GM21825 (cell line): ENCODE data around the gene ST8SIA5.

Experiments
- ATAC-seq: cut with Tn5 transposase; IDR thresholded peaks from one replicate; pipeline ENCODE4 v1.9.1; 2021; ENCODE audit warnings: mild to moderate bottlenecking, moderate library complexity; ENCODE audit not compliant: unreplicated experiment

The ST8SIA5 gene

DNA sequence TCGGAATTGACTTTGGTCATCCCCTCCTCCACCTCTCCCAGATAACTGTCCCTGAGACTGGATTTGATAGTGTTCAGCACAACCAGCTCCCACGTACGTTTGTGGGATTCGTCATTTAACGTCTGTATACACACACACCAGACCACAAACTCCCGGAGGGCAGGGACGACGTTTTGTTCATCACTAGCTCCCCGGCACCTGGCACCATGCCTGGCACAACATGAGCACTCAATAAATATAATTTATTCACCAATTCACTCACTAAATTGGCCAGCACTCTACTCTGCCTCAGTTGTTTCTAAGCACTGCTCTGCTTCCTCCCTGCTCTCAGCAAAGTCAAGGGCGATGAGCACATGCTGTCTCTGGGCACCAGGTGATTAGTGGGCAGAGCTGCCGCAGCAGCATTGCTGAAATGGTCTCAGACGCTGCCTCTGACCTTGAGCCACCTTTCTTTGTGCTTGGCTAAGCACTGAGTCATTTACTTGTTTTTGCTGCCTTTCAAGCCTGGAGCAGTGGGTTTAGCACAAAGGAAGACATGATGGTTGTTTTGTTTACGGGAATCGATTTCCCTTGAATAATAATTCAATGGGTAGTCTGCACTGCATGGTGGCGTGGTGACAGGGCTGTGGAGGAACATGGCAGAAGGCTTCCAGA is 80.5 kb downstream of the ST8SIA5 start:
- ATAC-seq = no peak

DNA sequence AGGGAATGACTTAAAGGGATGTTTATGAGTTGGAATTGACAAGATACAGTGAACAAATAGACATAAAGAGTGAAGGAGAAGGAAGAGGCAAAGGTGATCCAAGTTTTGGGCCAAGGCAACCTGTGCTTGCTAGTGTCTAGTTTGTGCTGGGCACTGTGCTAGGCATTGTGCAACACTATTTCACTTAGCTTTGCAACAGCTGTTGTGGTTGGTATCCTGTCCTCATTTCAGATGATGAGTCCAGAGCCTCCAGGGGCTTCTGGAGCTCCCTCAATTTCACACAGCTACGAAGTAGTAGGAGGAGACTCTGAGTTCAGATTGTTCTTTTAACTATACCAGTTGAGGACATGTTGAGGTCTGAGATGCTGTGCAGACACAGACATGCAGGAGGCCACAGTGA is 81.7 kb downstream of the ST8SIA5 start:
- no peak for ATAC-seq

DNA sequence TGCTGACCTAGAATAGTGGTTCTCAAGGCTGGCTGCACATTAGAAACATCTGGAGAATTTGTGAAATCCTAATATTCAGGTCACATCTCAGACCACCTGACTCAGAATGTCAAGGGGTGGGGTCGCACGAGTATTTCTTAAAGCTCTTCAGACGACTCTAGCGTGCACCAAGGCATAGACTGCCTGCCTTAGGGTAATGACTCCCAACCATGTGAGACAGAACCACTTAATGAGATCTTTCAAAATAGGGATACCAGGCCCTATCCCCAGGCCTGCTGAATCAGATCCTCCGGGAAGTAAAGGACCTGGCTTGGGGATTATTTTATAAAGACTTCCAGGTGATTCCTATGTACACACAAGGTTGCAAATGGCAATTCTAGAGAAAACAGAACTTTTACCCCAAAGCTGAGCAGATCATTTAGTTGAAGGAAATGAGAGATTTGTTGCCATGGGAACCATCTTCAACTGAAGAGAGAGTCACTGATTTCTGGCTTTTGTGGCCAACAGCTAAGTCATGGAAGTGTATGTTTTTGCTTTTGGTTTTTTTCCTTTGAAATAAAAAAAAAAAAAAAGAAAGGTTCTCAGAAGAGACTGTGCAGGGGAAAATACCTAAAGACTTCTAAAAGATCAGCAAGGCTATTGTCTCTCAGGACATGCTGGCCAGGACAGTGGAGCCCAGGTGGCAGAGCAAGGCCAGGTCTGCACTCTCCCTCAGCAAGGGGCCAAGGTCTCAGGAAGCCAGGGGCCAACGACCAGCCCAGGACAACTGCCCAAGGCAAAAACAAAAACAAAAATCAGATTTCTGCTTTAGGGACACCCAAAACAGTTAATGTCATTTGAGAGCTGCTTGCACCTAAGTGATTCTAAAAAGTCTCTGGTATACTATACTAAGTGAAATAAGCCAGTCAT is 84.5 kb downstream of the ST8SIA5 start:
- no peak for ATAC-seq

DNA sequence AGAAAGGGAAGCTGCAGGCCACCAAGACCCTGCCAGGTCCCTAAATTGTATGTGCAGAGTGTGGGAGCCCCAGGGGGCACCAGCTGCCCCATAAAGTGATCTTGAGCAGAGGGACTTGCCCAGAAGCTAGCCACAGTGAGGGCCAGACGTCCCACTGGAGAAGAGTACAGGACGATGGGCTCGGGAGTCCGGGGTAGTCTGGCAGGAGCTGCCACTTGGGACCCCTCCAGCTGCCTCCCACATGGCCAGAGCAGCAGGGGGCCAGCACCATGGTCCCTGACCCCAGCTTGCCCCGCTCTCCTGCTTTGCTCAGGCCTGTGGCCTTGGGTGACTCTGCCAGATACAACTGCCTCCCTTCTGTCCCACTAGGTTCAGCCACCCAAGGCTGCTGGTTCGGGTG is 88.2 kb downstream of the ST8SIA5 start:
- ATAC-seq = no peak

DNA sequence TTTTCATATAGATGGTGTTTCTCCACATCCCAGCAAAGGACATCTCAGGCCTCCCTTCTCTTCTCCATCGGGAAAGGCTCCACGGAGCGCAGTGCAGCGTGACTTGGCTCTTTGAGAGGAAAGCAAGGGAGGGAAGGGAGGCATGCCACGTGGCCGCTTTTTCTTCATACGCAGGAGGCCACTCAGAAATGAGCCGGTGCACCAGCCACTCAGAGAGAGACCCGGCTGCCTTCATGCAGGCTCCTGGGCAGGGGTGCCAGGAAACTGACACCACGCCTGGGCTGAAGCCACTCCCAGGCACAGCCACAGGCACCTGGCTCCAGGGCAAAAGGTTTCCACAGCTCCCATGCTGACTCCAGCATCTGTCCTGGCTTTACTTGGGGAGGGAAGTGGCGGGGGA is 88.7 kb downstream of the ST8SIA5 start:
- ATAC-seq = no peak

DNA sequence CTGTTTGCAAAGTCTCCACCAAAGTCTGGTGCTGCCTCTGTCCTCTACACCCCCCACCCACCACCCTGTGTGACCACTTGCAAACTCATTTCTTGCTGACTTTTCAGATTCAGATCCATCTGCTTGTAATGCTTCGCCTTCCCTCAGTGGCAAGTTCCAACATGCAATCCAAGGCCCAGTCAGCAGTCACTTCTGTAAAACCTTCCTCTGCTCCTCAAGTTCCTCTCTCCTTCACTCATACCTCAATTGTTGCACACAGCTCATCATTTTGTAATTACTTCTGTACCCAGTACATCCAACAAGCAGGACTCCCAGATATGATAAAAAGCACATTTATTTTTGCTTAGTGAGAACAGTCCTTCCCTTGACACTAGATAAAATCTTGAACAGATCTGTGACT is 93.3 kb downstream of the ST8SIA5 start:
- no peak for ATAC-seq

DNA sequence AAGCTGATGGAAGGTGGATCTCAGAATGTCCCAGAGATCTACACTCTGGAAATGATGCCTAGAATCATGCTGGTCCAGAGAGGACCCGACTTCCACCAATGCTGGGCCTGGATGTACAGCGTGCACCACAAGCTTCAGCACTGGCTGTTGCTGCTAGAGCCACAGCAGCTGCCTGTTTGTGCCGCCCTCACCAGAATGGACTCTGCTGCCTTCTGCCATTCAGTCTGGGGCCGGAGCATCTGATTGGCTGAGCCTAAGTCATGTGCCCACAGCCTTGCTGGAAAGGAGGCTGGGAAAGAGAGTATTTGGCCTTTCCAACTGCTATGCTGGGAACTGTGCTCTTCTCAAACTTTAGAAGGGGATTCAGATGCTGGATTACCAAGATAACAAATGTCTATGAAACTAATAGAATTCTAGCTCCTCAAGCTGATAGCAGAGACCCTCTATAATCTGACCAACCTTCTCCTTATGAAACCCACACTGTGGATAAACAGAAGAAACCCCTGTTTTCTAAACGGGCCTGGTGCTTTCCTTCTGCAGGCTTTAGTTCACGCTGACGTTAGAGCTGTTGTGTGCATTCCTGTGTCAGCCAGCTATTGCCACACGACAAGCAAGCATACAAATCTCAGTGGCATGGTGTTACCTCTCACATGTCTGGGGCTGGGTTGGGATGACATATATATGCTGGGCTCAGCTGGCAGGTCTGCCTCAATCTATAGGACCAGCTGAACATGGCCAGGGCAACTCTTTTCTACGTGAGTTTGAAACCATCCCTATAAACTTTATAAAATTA is 95.7 kb downstream of the ST8SIA5 start:
- ATAC-seq = no peak

DNA sequence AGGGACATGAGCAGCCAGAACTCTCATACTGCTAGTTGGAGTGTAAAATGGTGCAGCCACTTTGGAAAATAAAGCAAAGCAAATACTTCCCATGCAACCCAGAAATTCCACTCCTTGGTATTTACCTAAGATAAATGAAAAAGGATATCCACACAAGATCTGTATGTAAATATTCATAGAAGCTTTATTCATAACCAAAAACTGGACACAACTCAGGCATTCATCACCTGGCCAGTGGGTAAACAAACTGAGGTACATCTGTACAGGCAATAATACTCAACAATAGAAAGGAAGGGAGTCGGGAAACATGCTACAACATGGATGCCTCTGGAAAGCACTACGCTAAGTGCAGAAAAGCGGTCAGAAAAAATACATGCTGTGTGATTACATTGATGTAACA is 97.4 kb downstream of the ST8SIA5 start:
- ATAC-seq = no peak

DNA sequence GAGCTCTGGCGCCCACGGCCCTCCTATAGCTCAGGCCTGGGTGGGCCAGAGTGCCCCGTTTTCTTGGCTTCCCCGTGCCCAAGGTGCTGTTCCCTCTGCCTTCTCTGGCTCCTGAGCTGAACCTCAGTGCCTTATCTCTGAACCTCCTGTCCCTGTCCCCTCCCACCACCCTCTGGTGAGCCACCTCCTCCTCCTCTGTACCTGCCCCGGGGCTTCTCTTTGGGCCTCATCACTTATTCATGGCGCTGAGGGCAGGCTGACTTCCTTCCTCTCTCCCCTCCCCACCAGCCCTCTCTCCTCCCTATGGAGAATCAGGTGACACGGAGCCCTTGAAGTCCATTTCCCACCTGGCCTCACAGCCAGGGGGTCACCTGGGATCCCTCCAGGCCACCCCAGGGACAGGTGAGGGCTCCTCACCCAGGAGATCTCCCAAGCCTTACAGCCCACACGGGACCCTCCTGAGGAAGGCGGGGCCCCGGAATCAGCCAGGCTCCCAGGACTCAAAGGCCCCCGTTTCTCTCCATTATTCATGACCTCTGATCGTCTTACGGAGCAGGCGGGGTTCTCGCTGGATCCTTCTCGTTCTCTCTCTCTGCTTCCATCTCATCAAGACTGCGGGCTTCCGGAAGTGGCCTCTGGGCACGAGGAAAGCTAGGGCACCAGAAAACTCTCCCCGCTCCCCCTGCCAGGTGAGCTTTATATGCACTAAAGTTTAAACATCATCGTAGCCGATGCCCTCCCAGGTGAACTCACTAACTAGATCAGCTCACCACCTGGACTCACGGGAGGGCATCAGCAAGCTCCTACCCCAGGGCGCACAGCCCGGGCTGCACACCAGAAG is 99.5 kb downstream of the ST8SIA5 start, which contains the start of gene LOXHD1:
Gene LOXHD1 (minus strand): TSS at position 106 of the 841 bp plus-strand sequence. CDS start 187 bp downstream, outside the sequence.
- no peak for ATAC-seq

DNA sequence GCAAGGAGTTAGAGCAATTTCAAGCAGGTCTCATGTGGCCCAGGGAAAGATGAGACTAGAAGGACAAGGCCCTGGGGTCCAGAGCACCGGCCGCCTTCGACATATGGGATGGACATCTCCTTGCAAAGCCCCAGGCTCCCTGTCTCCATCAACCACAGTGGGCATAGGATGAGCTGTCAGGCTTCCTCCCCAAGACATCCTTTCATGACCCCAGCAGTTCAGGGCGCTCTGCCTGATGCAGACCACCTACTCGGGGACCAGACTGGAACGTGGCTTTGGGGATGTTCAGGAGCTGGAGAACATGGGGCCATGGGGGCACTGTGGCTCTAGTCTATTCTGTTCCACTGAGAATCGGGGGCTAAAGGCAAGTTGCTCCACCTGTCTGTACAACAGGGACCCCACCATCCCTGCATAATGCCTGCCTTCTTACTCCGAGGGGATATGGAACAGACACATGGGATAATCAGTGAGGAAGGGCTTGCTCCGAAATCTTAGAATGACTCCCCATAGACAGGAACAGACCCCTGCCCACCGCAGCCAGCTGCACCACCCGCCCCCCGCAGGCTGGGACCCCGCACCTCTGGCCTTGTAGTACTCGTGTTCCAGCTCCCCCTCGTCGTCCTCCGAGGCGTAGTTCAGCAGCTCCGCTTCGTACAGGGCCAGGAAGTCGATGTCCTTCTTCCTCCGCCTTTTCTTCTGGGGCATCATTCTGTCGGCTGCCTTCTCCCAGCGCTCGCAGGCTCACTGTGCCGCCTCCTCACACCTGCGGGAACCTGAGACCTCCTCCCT is 100.3 kb downstream of the ST8SIA5 start:
- no peak for ATAC-seq

DNA sequence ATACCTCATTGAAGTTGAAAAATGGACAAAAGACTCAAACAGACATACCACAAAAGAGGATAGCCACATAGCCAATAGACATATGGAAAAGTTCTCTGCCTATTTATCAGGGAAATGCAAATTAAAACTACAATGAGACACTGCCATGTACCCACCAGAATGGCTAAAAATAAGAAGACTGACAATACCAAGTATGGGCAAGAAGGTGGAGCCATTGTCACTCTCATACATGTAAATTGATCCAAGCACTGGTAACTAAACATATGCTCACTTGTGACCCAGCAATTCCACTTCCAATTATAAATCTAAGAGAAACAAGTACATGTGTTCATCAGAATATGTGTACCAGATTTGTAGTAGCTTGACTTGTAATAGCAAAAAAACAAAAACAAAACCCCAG is 104.5 kb downstream of the ST8SIA5 start:
- ATAC-seq = no peak

DNA sequence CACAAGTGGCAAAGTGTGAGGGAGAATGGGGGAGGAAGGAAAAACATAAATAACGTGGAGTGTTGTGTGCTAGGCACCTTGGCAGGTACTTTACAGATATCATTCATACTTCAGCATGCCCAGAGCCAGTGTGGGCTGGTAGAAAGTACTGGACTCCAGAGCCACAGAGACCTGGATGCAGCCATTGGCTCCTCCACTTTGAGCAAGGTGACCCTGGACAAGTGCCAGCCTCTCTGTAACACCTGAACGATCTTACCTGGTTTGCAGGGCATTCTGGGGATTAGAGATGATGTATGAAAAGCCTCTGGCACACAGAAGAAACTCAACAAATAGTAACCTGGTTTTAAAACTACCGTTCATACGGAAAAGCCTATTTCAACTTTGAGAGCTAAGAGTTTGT is 106.2 kb downstream of the ST8SIA5 start:
- no peak for ATAC-seq

DNA sequence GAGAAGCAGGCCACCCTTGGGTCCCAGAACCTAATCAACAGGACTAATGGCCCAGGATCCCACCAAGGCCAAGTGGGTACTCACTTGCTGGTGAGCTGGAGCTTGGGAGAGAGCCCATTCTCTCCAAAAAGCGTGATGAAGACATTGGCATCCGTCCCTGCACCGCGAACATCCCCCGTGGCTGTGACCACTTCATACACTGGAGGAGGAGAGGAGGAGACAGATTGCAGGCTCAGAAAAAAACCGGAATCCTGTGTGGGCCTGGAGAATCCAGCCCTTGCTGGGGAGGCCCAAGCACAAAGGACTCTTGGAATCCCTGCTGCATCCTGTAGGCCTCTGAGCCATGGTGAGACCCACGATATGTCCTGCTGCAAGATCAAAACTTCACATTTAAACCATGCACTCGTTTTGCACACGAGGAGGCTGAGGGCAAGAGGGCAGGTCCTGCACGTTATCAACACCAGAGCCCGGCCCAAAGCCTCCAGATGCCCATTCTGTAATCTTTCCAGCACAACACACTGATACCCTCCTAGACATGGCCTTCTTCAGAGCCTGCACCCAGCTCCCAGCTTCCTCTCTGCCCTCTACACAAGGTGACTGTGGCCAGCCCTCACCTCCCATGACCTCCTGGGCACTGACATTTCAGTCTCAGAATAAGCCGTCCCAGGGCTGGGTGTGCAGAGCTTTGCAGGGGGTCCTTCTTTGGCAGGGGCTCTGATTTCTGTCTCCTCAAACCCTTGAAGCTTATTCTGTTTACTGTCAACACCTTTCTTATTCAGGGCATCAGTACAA is 107.6 kb downstream of the ST8SIA5 start:
- ATAC-seq = no peak

DNA sequence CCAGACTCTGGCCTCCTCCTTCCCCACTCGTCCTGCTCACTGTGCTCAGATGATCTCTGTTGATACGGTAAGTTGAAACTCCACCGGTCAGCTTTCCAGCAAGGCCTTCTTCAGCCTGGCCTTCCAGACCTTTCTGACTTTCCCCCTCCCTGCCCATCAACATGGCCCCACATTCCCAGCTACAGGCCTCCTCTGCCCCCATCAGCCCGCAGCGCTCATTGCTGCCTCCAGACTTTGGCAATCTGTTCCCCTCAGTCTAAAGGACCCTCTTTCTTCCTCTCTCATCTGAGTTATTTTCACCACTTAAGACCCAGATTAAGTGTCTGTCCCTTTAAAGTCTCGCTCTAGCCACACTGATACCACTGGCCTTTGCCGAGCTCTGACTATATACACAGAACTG is 110.4 kb downstream of the ST8SIA5 start:
- ATAC-seq = no peak

DNA sequence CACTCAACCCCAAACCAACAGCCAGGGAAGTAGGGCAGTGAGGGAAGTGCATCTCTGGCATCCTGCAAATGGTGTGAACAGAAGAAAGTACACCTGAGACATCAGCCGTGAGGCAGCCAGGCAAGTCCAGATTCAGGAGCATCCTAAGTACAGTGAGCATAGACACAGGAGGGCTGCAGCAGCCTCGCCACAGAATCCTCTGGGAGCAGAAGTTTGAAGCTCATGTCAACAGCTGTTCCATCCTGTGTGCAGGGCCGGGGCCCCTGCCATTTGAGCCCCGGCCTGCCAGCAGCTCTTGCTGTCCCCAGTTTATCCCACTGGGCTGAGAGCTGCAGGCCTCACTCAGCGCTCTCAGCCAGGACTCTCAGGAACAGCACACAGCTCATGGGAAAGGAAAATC is 114.3 kb downstream of the ST8SIA5 start:
- no peak for ATAC-seq

DNA sequence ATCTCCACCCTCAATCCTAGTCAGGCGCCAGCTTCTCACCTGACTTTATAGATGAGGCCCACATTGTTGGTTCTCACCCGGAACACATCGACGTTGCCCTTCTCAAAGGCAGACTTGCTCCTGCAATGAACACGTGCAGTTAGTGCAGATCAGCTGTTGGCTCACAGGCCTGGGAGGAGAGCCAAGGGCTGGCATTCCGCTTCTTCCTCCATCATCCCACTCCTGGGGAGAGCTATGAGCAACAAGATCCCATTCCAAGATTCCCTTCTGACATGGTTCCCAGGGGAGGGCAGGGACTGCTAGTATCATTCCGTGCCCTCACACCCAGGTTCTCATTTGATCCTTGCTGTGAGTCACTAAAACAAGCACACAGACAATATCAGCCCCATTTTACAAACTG is 114.9 kb downstream of the ST8SIA5 start:
- no peak for ATAC-seq

DNA sequence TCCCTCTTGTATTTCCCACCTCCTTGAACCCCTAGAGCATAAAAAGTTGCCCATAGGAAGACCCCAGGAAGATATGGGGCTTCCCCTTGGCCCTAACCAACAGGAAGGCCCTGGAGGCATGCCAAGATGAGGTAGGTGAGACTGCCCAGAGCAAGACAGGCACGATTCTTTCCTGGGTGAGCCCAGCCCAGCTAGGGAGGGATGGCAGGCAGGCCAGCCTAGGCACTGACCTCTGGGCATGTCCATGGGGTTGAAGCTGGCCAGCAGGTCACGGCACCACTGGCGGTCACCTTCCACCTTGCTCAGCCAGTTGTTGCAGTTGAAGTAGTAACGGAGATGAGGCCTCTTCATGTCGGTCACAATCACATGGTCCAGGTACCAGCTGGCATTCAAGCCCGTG is 117.5 kb downstream of the ST8SIA5 start:
- no peak for ATAC-seq

DNA sequence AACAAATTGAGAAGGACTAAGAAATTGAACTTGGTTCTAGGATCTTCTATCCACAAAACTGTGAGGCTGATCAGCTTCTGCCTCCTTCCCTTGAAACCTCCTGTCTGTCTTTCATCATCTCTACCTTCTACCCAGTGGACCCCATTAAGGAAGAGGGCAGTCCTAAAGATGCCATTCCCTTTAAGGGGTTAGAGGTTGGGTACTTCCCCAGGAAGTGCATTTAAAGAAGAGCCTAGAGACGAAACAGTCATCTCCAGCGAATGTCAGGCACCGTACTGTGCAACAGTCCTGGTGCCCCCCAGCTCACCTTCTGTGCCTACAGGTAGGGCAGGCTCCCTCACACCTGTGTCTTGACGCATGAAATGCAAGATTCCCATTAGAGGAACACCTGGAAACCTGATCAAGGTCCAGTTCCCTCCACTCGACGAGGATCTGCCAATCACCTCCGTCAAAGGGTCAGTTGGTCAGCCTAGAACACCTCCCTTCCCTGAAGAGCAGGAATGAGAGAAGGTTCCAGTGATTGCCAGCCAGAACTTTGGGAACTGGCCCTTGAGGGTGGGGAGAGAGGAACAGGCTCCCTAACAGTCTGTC is 120.7 kb downstream of the ST8SIA5 start:
- ATAC-seq = no peak
